Dedifferentiated amniotic fluid mesenchymal stem cell (primary cell): ENCODE measurements around the gene ASB7.
A peak's percentile ranks its signal among the peaks of the same experiment; 100 is the strongest.

ENCODE experiments used
- DNase-seq: peaks from one replicate; pipeline ENCODE4 v3.0.0-alpha.2; 2016; ENCODE audit errors: extremely low spot score

The ASB7 gene

GRCh38 chr15:100686021-100686724, 83.8 kb downstream of the ASB7 start:
- DNase-seq: no peak

GRCh38 chr15:100686725-100687473, 84.5 kb downstream of the ASB7 start:
- DNase-seq: peak; percentile 54

GRCh38 chr15:100687582-100688141, 85.3 kb downstream of the ASB7 start:
- DNase-seq: peak; percentile 34

GRCh38 chr15:100688549-100689120, 86.2 kb downstream of the ASB7 start:
- DNase-seq: no peak

- no peak for DNase-seq
Measured at GRCh38 chr15:100689131-100689899, 86.9 kb downstream of the ASB7 start.

- no peak for DNase-seq
Measured at GRCh38 chr15:100690032-100690794, 87.8 kb downstream of the ASB7 start.

GRCh38 chr15:100690795-100691158, 88.4 kb downstream of the ASB7 start:
- no peak for DNase-seq

- no peak for DNase-seq
Measured at GRCh38 chr15:100691321-100691720, 88.9 kb downstream of the ASB7 start.

GRCh38 chr15:100692246-100692645, 89.9 kb downstream of the ASB7 start:
- DNase-seq: no peak

- no peak for DNase-seq
Measured at GRCh38 chr15:100692671-100693070, 90.3 kb downstream of the ASB7 start.

GRCh38 chr15:100693451-100693850, 91.1 kb downstream of the ASB7 start:
- DNase-seq: no peak

- no peak for DNase-seq
Measured at GRCh38 chr15:100694381-100695021, 92.1 kb downstream of the ASB7 start.

GRCh38 chr15:100695048-100695447, 92.7 kb downstream of the ASB7 start:
- DNase-seq: no peak

- no peak for DNase-seq
Measured at GRCh38 chr15:100696452-100696851, 94.1 kb downstream of the ASB7 start.
